OCI-LY7 (cell line): Measurements from ENCODE around the gene PPP1R36. TPM values are rescaled to one million over a fixed set of nuclear protein-coding genes. Genes with fewer than 3 reads are reported as not detected.

Experiments used
- Bru-seq: library from RNA; stranded (reverse); fragments of 400-500 nt; gene quantifications from one replicate; lab custom pipeline; 2021; lab: Mats Ljungman, UMichigan
- BruChase-seq, 2 experiments: library from RNA; stranded (reverse); fragments of 400-500 nt; gene quantifications; one replicate each; lab custom pipeline; 2021; lab: Mats Ljungman, UMichigan
- BruUV-seq: library from RNA; stranded (reverse); fragments of 400-500 nt; replicated peaks from 2 replicates; lab custom pipeline; 2021; lab: Mats Ljungman, UMichigan
- CTCF ChIA-PET: fragments of 300-600 bp; sonication (Branson Sonifier 250); formaldehyde crosslinking; loops from one replicate; lab custom pipeline; 2022; ENCODE audit warnings: antibody characterized with exemption; ENCODE audit not compliant: unreplicated experiment; lab: Charles Lee
- POLR2A ChIA-PET: fragments of 300-600 bp; sonication (Branson Sonifier 250); formaldehyde crosslinking; loops from one replicate; lab custom pipeline; 2022; ENCODE audit warnings: antibody characterized with exemption; lab: Charles Lee
- DNase-seq: peaks from one replicate; pipeline ENCODE4 v3.0.0-alpha.2; 2015; ENCODE audit warnings: low spot score
- H2AFZ ChIP-seq: fragments of 200-600 bp; sonication (generic), shearing (Covaris generic); 2 replicates; pipeline ENCODE4 v1.6.1; 2014; ENCODE audit warnings: mild to moderate bottlenecking, antibody characterized with exemption, low read length, moderate library complexity
- H3K27ac ChIP-seq: fragments of 200-600 bp; sonication (generic); 2 replicates; pipeline ENCODE4 v1.5.1; 2014; ENCODE audit warnings: mixed run types, low read depth, mild to moderate bottlenecking, moderate library complexity, low read length, inconsistent platforms; ENCODE audit not compliant: poor library complexity, severe bottlenecking
- H3K36me3 ChIP-seq: fragments of 200-600 bp; sonication (generic); 2 replicates; pipeline ENCODE4 v1.6.1; 2014; ENCODE audit warnings: mild to moderate bottlenecking, antibody characterized with exemption, low read length, moderate library complexity, mixed read lengths; ENCODE audit not compliant: insufficient read depth
- H3K4me1 ChIP-seq: fragments of 200-600 bp; sonication (generic); 2 replicates; pipeline ENCODE4 v1.5.1; 2014; ENCODE audit warnings: mild to moderate bottlenecking, low read length; ENCODE audit not compliant: insufficient read depth, poor library complexity, severe bottlenecking
- H3K4me2 ChIP-seq: fragments of 200-600 bp; sonication (generic); 2 replicates; pipeline ENCODE4 v1.6.1; 2014; ENCODE audit warnings: mild to moderate bottlenecking, low read length
- H3K4me3 ChIP-seq: fragments of 200-600 bp; sonication (generic); 2 replicates; pipeline ENCODE4 v1.5.1; 2014; ENCODE audit warnings: mild to moderate bottlenecking, low read depth, low read length; ENCODE audit not compliant: poor library complexity, severe bottlenecking
- H3K79me2 ChIP-seq: fragments of 200-600 bp; sonication (generic); 2 replicates; pipeline ENCODE4 v1.6.1; 2016; ENCODE audit warnings: low read depth, mild to moderate bottlenecking, low read length, moderate library complexity, mixed read lengths; ENCODE audit not compliant: insufficient read depth
- H3K9me2 ChIP-seq: fragments of 200-600 bp; sonication (generic); 2 replicates; pipeline ENCODE4 v1.6.1; 2016; ENCODE audit warnings: mild to moderate bottlenecking, low read length, mixed read lengths; ENCODE audit not compliant: insufficient read depth
- H3K9me3 ChIP-seq: fragments of 200-600 bp; sonication (generic); 2 replicates; pipeline ENCODE4 v1.6.1; 2014; ENCODE audit warnings: mild to moderate bottlenecking, mixed run types, low read length, mixed read lengths
- H4K20me1 ChIP-seq: fragments of 200-600 bp; sonication (generic); 2 replicates; pipeline ENCODE4 v1.6.1; 2014; ENCODE audit warnings: mild to moderate bottlenecking, antibody characterized with exemption, low read length, moderate library complexity, mixed read lengths; ENCODE audit not compliant: insufficient read depth
- EZH2phosphoT487 ChIP-seq: fragments of 200-600 bp; sonication (generic); IDR thresholded peaks from 2 replicates; pipeline ENCODE4 v1.6.1; 2018; ENCODE audit warnings: low read depth, borderline replicate concordance, mild to moderate bottlenecking, mixed run types, antibody characterized with exemption, low read length, moderate library complexity, mixed read lengths
- intact Hi-C: fragments of 100-400 bp; cut with micrococcal nuclease; formaldehyde crosslinking; loops from one replicate; pipeline ENCODE4 v1.10.0; 2022; ENCODE audit not compliant: unreplicated experiment
- long read RNA-seq: library from polyadenylated mRNA; stranded (forward); transcript quantifications from one replicate; pipeline ENCODE4 v2.0.0, GENCODE V29; 2022
- total RNA-seq, 2 experiments: library from RNA; depleted of rRNA in 1 of 2; stranded (reverse); fragments of >200 nt in 1 of 2; shearing (Covaris generic) in 1 of 2; gene quantifications; 2 replicates each; pipeline ENCODE4 v1.2.3, GENCODE V29; 2014 to 2022
- TF ChIP-seq, protein P1 (sequence below): fragments of 200-600 bp; sonication (generic); conservative IDR thresholded peaks from 2 replicates; pipeline ENCODE4 v1.5.1; 2014; ENCODE audit warnings: mild to moderate bottlenecking, antibody characterized with exemption, low read length, moderate library complexity, mixed read lengths

The PPP1R36 gene
- total RNA-seq (2014; rRNA removed; shearing (Covaris generic)) (1.2 TPM in 1 of 2 replicates, not detected in the other), total RNA-seq (2022) (not detected in 2 replicates), Bru-seq, nascent RNA (percentile 14 among the genes with signal in this experiment), BruChase-seq, experiment 1, labeled RNA remaining after a 6-hour chase (percentile 15 among the genes with signal in this experiment), BruChase-seq, experiment 2, labeled RNA remaining after a 2-hour chase (percentile 20 among the genes with signal in this experiment)
- long read RNA-seq: 0 reads

- ChIA-PET CTCF (no interaction called here), POLR2A (interaction anchor here (1.0 kb wide), 1 partner anchor 11 kb away, joined by 5 read pairs; no protein-coding TSS in a partner anchor)
- no peaks in the 10 kb centered on the region for H3K9me3 ChIP-seq
- TF ChIP-seq, protein P1, sequence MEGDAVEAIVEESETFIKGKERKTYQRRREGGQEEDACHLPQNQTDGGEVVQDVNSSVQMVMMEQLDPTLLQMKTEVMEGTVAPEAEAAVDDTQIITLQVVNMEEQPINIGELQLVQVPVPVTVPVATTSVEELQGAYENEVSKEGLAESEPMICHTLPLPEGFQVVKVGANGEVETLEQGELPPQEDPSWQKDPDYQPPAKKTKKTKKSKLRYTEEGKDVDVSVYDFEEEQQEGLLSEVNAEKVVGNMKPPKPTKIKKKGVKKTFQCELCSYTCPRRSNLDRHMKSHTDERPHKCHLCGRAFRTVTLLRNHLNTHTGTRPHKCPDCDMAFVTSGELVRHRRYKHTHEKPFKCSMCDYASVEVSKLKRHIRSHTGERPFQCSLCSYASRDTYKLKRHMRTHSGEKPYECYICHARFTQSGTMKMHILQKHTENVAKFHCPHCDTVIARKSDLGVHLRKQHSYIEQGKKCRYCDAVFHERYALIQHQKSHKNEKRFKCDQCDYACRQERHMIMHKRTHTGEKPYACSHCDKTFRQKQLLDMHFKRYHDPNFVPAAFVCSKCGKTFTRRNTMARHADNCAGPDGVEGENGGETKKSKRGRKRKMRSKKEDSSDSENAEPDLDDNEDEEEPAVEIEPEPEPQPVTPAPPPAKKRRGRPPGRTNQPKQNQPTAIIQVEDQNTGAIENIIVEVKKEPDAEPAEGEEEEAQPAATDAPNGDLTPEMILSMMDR: no peak
- TF ChIP-seq EZH2phosphoT487: no peak
- intact Hi-C loops: no loop called here
- DNase-seq: no peak
- no peak within 1 kb of the TSS for H3K27ac ChIP-seq
- H3K79me2 ChIP-seq: no peaks in the 10 kb centered on the region
- H3K9me2 ChIP-seq: no peaks in the 10 kb centered on the region
- no peaks in the 10 kb centered on the region for H3K36me3 ChIP-seq
- H3K4me2 ChIP-seq: no peak within 1 kb of the TSS; the same call in 1 of the 2 replicates
- H2AFZ ChIP-seq: no peak within 1 kb of the TSS
- no peaks in the 10 kb centered on the region for H3K4me1 ChIP-seq
- no peak within 1 kb of the TSS for H3K4me3 ChIP-seq
- BruUV-seq: no TSS peak
- no peaks in the 10 kb centered on the region for H4K20me1 ChIP-seq
Observed at GRCh38 chr14:64549791-64550620, at the start of gene PPP1R36. PPP1R36 (plus strand) TSS chr14:64549961; CDS start chr14:64549998, 37 bp downstream.

GRCh38 chr14:64500088-64500487, 49.7 kb upstream of the PPP1R36 start:
- H3K4me2 ChIP-seq: peak overlapping the region; percentile 99
- CTCF ChIA-PET: no interaction called here
- no TSS peak for BruUV-seq

More at GRCh38 chr14:64500088-64500487, 49.7 kb upstream of the PPP1R36 start:
- H2AFZ ChIP-seq: no peak overlapping the region
- TF ChIP-seq, protein P1: no peak
- TF ChIP-seq EZH2phosphoT487: no peak
- DNase-seq: no peak
- H3K36me3 ChIP-seq: peaks cover 42% of the 10 kb centered on the region
- POLR2A ChIA-PET: interaction anchor here (3.1 kb wide), 1 partner anchor 9 kb away, joined by 13 read pairs; no protein-coding TSS in a partner anchor
- peaks cover 67% of the 10 kb centered on the region for H3K79me2 ChIP-seq
- H4K20me1 ChIP-seq: peaks cover 16% of the 10 kb centered on the region; the same call in 1 of the 2 replicates
- intact Hi-C loops: loop anchor here (5.0 to 10.0 kb wide), 2 partner anchors 648 to 775 kb away; partner anchors contain the start of genes SGPP1 and SYNE2
- H3K9me2 ChIP-seq: no peaks in the 10 kb centered on the region
- no peaks in the 10 kb centered on the region for H3K9me3 ChIP-seq
- H3K27ac ChIP-seq: no peak overlapping the region
- peak overlapping the region; percentile 6 for H3K4me3 ChIP-seq
- peaks cover 34% of the 10 kb centered on the region for H3K4me1 ChIP-seq
